Measurements from ENCODE around the gene LRRC23. TPM values are rescaled to one million over a fixed set of nuclear protein-coding genes. Genes with fewer than 3 reads are reported as not detected.

Gene LRRC23
- polyA plus RNA-seq, 2 of the 4 experiments (the other 2 are of a cell fraction), result 19.1 to 33.3 TPM

GRCh38 chr12:6944381-6945186 is 40.0 kb downstream of the LRRC23 start (continued):
- peak; percentile 89 for TF ChIP-seq SMC3 (IDR thresholded peaks at IDR 0.05)
- TF ChIP-seq POLR2AphosphoS2 (conservative IDR thresholded peaks at IDR 0.05; ENCODE audit: low read length), result no peak
- no peak for TF ChIP-seq ATOH8 (CRISPR knock-in tag; IDR thresholded peaks at IDR 0.05; ENCODE audit: low read depth)
- peak; percentile 50; the same call in 1 of the 2 replicates for TF ChIP-seq KDM5A (IDR thresholded peaks at IDR 0.05)
- TF ChIP-seq CBX2 (IDR thresholded peaks at IDR 0.05; ENCODE audit: borderline replicate concordance, low read depth), result no peak
- TF ChIP-seq ZC3H11A (IDR thresholded peaks at IDR 0.05), result no peak
- TF ChIP-seq EHMT2 (IDR thresholded peaks at IDR 0.05; ENCODE audit: low read depth), result no peak
- no peak for TF ChIP-seq EHF (CRISPR knock-in tag; IDR thresholded peaks at IDR 0.05)

GRCh38 chr12:6945613-6946012 is 41.0 kb downstream of the LRRC23 start:
- no peak for ATAC-seq
- TF ChIP-seq HOXB13 (CRISPR knock-in tag; IDR thresholded peaks at IDR 0.05; ENCODE audit: low read depth), result no peak
- no peak for TF ChIP-seq FOSB (CRISPR knock-in tag; IDR thresholded peaks at IDR 0.05)
- TF ChIP-seq GATA3 (IDR thresholded peaks at IDR 0.05; ENCODE audit: borderline replicate concordance), result no peak
- no peak for TF ChIP-seq JUN (IDR thresholded peaks at IDR 0.05)
- TF ChIP-seq CBX8 (IDR thresholded peaks at IDR 0.05), result no peak
- no peak for TF ChIP-seq RAD21 (conservative IDR thresholded peaks at IDR 0.05 in 1 of 2, IDR thresholded peaks at IDR 0.05 in 1 of 2)
- TF ChIP-seq MAX (IDR thresholded peaks at IDR 0.05), result no peak
- no peak for TF ChIP-seq SMC3 (IDR thresholded peaks at IDR 0.05)
- ChIA-PET POLR2A (interaction anchor here (0.9 to 6.1 kb wide), 13 partner anchors 10 to 199 kb away, joined by 3 to 174 read pairs (median 10); partner anchors contain the start of genes C1RL, CDCA3, SPSB2 and TPI1), CTCF (interaction anchor here (0.8 to 22.6 kb wide), 23 partner anchors 9 to 692 kb away, joined by 3 to 370 read pairs (median 5); partner anchors contain the start of genes ATN1, C1R, C1RL and C1S)
- Histone ChIP-seq H3K4me1 (peaks cover 36% of the 10 kb centered on the region), H3K4me2 (peak overlapping the region; percentile 88), H3K9me3 (no peaks in the 10 kb centered on the region), H3K27ac (peak overlapping the region; percentile 80 to 90), H3K4me3 (peak overlapping the region; percentile 59; the same call in 2 of the 3 replicates)
- DNase-seq (ENCODE audit: low read depth in 1 of 2, low spot score in 1 of 2), result no peak
- no peak for FAIRE-seq
- WGBS (ENCODE audit: missing lambda C conversion rate), result 81% methylated on average over 11 of the region's 11 CpGs

- Histone ChIP-seq H3K27ac (peak overlapping the region; percentile 80 to 90), H3K4me2 (peak overlapping the region; percentile 88), H3K4me3 (peak overlapping the region; percentile 59), H3K4me1 (peaks cover 36% of the 10 kb centered on the region), H3K9me3 (no peaks in the 10 kb centered on the region)
- DNase-seq (ENCODE audit: low read depth in 1 of 2, low spot score in 1 of 2) (peak; percentile 93 to 96), ATAC-seq (peak; percentile 54 to 78), FAIRE-seq (no peak)
- POLR2A ChIA-PET, result interaction anchor here (0.9 to 6.1 kb wide), 10 partner anchors 10 to 181 kb away, joined by 3 to 174 read pairs (median 4); partner anchors contain the start of genes CDCA3, LPCAT3, SPSB2 and TPI1
- CTCF ChIA-PET, result interaction anchor here (0.8 to 22.6 kb wide), 18 partner anchors 9 to 242 kb away, joined by 3 to 370 read pairs (median 6); partner anchors contain the start of genes ATN1, C1R, C1RL and C1S
- WGBS (ENCODE audit: missing lambda C conversion rate), result 2% methylated on average over 17 of the region's 32 CpGs
- no peak for TF ChIP-seq CEBPB (IDR thresholded peaks at IDR 0.05)
- TF ChIP-seq MYC (IDR thresholded peaks at IDR 0.05; ENCODE audit: borderline replicate concordance, low read length), result no peak
- no peak for TF ChIP-seq HOXB5 (CRISPR knock-in tag; IDR thresholded peaks at IDR 0.05)
- TF ChIP-seq CTCF (IDR thresholded peaks at IDR 0.05), result no peak
- no peak for TF ChIP-seq MAFK (IDR thresholded peaks at IDR 0.05; ENCODE audit: partially characterized antibody)
- TF ChIP-seq NFE2L2 (conservative IDR thresholded peaks at IDR 0.05; ENCODE audit: low read length), result no peak
- no peak for TF ChIP-seq RCOR1 (IDR thresholded peaks at IDR 0.05; ENCODE audit: low read depth, low read length)
- TF ChIP-seq ZNF302 (CRISPR knock-in tag; IDR thresholded peaks at IDR 0.05), result no peak
- no peak for TF ChIP-seq RFX5 (IDR thresholded peaks at IDR 0.05)
- TF ChIP-seq RAD21 (conservative IDR thresholded peaks at IDR 0.05 in 1 of 2, IDR thresholded peaks at IDR 0.05 in 1 of 2), result no peak
- TF ChIP-seq KDM1A (IDR thresholded peaks at IDR 0.05; ENCODE audit: low read depth), result no peak
- no peak for TF ChIP-seq ZC3H11A (IDR thresholded peaks at IDR 0.05)
- no peak for TF ChIP-seq ZFP36 (IDR thresholded peaks at IDR 0.05; ENCODE audit: borderline replicate concordance, partially characterized antibody)
- no peak for TF ChIP-seq GATA3 (IDR thresholded peaks at IDR 0.05; ENCODE audit: borderline replicate concordance)
- no peak for TF ChIP-seq HOXB13 (CRISPR knock-in tag; IDR thresholded peaks at IDR 0.05; ENCODE audit: low read depth)
- no peak for TF ChIP-seq CBX2 (IDR thresholded peaks at IDR 0.05; ENCODE audit: borderline replicate concordance, low read depth)
- TF ChIP-seq CHD2 (IDR thresholded peaks at IDR 0.05; ENCODE audit: low read length, partially characterized antibody), result no peak
- TF ChIP-seq TFCP2L1 (CRISPR knock-in tag; IDR thresholded peaks at IDR 0.05), result peak; percentile 63; the same call in 1 of the 2 replicates
- TF ChIP-seq SREBF2 (IDR thresholded peaks at IDR 0.05), result no peak
- TF ChIP-seq FOXS1 (CRISPR knock-in tag; IDR thresholded peaks at IDR 0.05), result no peak
- no peak for TF ChIP-seq NPAS2 (CRISPR knock-in tag; IDR thresholded peaks at IDR 0.05; ENCODE audit: borderline replicate concordance)
Measured at GRCh38 chr12:6946033-6946919, 41.7 kb downstream of the LRRC23 start.

Measured in A549 (cell line).